Osteocyte (in vitro differentiated cells): ENCODE results near the gene STARD3. TPM values are rescaled to one million over a fixed set of nuclear protein-coding genes. Genes with fewer than 3 reads are reported as not detected.

Experiments
- DNase-seq: peaks from one replicate; pipeline ENCODE4 v3.0.0; 2021; ENCODE audit warnings: mixed read lengths; ENCODE audit not compliant: unreplicated experiment; ENCODE audit errors: extremely low spot score
- H3K27ac Mint-ChIP-seq: one replicate; pipeline ENCODE4 v1.8.0; 2021; ENCODE audit warnings: mild to moderate bottlenecking, mixed read lengths; ENCODE audit not compliant: unreplicated experiment
- H3K27me3 Mint-ChIP-seq: one replicate; pipeline ENCODE4 v1.8.0; 2021; ENCODE audit warnings: mixed read lengths; ENCODE audit not compliant: unreplicated experiment
- H3K36me3 Mint-ChIP-seq: one replicate; pipeline ENCODE4 v1.8.0; 2021; ENCODE audit warnings: mixed read lengths; ENCODE audit not compliant: unreplicated experiment
- H3K4me1 Mint-ChIP-seq: one replicate; pipeline ENCODE4 v1.8.0; 2021; ENCODE audit warnings: mixed read lengths; ENCODE audit not compliant: unreplicated experiment
- H3K4me3 Mint-ChIP-seq: one replicate; pipeline ENCODE4 v1.8.0; 2021; ENCODE audit warnings: mild to moderate bottlenecking, moderate library complexity, mixed read lengths; ENCODE audit not compliant: unreplicated experiment
- H3K9me3 Mint-ChIP-seq: one replicate; pipeline ENCODE4 v1.8.0; 2021; ENCODE audit warnings: mixed read lengths; ENCODE audit not compliant: unreplicated experiment
- CTCF ChIP-seq: fragments of 200-600 bp; sonication (generic); IDR thresholded peaks from 2 replicates; pipeline ENCODE4 v1.5.0; 2021; ENCODE audit warnings: antibody characterized with exemption, mild to moderate bottlenecking, moderate library complexity
- total RNA-seq: library from RNA; stranded (reverse); gene quantifications from 2 replicates; pipeline ENCODE4 v1.2.1, GENCODE V29; 2021

The STARD3 gene
- total RNA-seq, 1 donor from 2014 or later, result 68.9 TPM

- DNase-seq, result peak; percentile 86
- Mint-ChIP-seq H3K27me3 (no peaks in the 10 kb centered on the region), H3K9me3 (no peaks in the 10 kb centered on the region), H3K4me3 (peak within 1 kb of the TSS; percentile 90), H3K27ac (peak within 1 kb of the TSS; percentile 86), H3K36me3 (no peaks in the 10 kb centered on the region), H3K4me1 (peaks cover 31% of the 10 kb centered on the region)
- TF ChIP-seq CTCF, result no peak
Observed at GRCh38 chr17:39699818-39700147, 62.8 kb downstream of the STARD3 start, which contains the start of gene ERBB2. ERBB2 (plus strand) TSS chr17:39700064; CDS start chr17:39700239, 175 bp downstream.

- peak; percentile 83 for DNase-seq
- no peak for TF ChIP-seq CTCF
- peak overlapping the region; percentile 78 for H3K4me3 Mint-ChIP-seq
- peaks cover 34% of the 10 kb centered on the region for H3K4me1 Mint-ChIP-seq
- no peaks in the 10 kb centered on the region for H3K36me3 Mint-ChIP-seq
- peak overlapping the region; percentile 31 for H3K27ac Mint-ChIP-seq
- no peaks in the 10 kb centered on the region for H3K27me3 Mint-ChIP-seq
- H3K9me3 Mint-ChIP-seq, result no peaks in the 10 kb centered on the region
Observed at GRCh38 chr17:39700148-39700987, 63.4 kb downstream of the STARD3 start.

- TF ChIP-seq CTCF, result no peak
- H3K36me3 Mint-ChIP-seq, result no peaks in the 10 kb centered on the region
- no peaks in the 10 kb centered on the region for H3K9me3 Mint-ChIP-seq
- peak overlapping the region; percentile 40 for H3K27ac Mint-ChIP-seq
- DNase-seq, result no peak
- peaks cover 34% of the 10 kb centered on the region for H3K4me1 Mint-ChIP-seq
- H3K27me3 Mint-ChIP-seq, result no peaks in the 10 kb centered on the region
- H3K4me3 Mint-ChIP-seq, result peak overlapping the region; percentile 78
Observed at GRCh38 chr17:39701012-39701783, 64.3 kb downstream of the STARD3 start.

- no peak for TF ChIP-seq CTCF
- Mint-ChIP-seq H3K4me1 (peaks cover 34% of the 10 kb centered on the region), H3K27me3 (no peaks in the 10 kb centered on the region), H3K36me3 (no peaks in the 10 kb centered on the region), H3K27ac (peak overlapping the region; percentile 40), H3K4me3 (peak overlapping the region; percentile 78), H3K9me3 (no peaks in the 10 kb centered on the region)
- DNase-seq, result no peak
Observed at GRCh38 chr17:39701784-39702422, 65.0 kb downstream of the STARD3 start.
